GM21576 (cell line): Measurements from ENCODE around the gene PAN2.
"Not testable (repeated sequence)": the region's sequence is repeated elsewhere in the genome, so short reads cannot be mapped to it uniquely, and the experiment has no call there.

ENCODE experiments used
- ATAC-seq: cut with Tn5 transposase; IDR thresholded peaks from one replicate; pipeline ENCODE4 v1.9.1; 2021; ENCODE audit warnings: mild to moderate bottlenecking, moderate library complexity; ENCODE audit not compliant: unreplicated experiment

The PAN2 gene

GRCh38 chr12:56342290-56342689 is 8.5 kb upstream of the PAN2 start:
- not testable (repeated sequence) for ATAC-seq

DNA sequence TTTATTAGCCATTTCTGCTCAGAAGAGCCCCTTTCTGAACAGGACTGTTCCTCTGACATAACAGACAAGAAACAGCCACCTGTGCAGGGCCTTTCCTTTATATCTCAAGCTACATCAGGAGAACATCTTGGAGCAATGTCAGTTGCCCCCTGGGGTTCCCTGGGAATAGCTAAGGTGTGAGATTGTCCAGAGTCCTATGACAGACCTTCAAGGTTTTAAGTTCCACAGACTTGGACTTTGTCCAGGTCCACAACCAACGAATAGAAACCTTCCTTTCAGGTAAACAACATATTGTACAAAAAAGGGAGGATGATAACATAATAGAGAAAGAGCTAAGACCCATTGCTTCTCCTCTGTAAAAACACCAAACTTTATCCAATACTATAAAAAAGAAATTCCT is 7.8 kb upstream of the PAN2 start:
- ATAC-seq = no peak

GRCh38 chr12:56339158-56339422 is 5.3 kb upstream of the PAN2 start:
- no peak for ATAC-seq

DNA sequence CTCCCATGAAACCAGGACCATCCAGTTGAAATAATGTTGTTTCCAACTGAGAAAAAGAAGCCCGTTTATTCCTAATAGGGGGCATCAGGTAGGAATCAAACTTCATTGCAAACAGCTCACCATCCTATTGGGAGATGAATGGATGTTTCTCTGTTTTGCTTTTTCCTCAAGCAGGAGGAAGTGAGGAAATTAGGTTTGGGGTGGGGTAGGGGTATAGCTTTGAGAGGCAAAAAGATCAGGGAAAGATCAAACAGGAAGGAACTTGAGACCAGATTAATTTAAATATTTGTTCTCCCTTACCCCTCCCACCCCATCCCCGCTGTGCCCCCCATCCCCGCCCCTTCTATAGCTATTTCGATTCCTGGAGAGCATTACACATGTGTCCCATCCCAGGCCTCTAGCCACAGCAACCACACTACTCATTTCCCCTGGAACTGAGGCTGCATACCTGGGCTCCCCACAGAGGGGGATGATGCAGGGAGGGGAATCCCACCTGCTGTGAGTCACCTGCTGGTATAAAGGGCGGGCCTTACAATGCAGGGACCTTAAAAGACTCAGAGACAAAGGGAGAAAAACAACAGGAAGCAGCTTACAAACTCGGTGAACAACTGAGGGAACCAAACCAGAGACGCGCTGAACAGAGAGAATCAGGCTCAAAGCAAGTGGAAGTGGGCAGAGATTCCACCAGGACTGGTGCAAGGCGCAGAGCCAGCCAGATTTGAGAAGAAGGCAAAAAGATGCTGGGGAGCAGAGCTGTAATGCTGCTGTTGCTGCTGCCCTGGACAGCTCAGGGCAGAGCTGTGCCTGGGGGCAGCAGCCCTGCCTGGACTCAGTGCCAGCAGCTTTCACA is 4.7 kb upstream of the PAN2 start, which contains the start of gene IL23A:
IL23A (plus strand) TSS at position 577 of the 850 bp plus-strand sequence; CDS start at position 738, 161 bp downstream.
- peak; percentile 35 for ATAC-seq

GRCh38 chr12:56337753-56338251 is 4.0 kb upstream of the PAN2 start:
- no peak for ATAC-seq

DNA sequence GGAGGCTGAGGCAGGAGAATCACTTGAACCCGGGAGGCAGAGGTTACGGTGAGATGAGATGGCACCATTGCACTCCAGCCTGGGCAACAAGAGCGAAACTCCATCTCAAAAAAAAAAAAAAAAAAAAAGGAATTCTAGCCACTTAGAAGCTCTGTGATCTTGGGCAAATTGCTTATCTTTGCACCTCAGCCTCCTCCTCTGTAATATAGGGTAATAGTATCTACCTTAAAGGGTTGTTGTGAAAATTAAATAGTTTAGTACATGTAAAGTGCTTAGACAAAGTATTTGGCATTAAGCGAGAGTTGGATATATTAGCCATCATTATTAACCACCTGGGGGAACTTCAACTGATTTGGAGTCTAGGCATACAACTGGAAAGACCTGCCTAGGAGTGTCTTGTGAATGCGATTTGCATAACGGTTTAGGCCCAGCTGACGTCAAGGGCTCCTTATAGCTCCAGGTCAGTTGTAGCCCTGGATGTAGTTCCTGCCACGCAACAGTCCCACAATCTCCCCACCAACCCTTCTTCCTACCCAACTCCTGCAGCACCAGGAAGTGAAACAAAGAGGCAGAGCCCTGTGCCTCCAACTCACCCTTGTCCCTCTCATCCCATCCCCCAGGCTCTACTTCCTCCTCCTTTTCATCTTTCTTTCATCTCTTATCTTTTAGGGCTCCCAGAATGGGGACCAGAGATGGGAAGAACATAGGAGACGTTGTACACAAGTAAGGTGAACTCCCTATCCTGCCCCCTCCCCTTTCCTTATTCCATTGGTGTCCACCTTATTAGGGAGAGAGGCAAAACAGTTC is 2.8 kb upstream of the PAN2 start:
- ATAC-seq = no peak

- ATAC-seq = not testable (repeated sequence)
Measured at GRCh38 chr12:56335527-56335926, 1.7 kb upstream of the PAN2 start.

GRCh38 chr12:56334490-56334793 is 642 bp upstream of the PAN2 start:
- ATAC-seq = no peak

DNA sequence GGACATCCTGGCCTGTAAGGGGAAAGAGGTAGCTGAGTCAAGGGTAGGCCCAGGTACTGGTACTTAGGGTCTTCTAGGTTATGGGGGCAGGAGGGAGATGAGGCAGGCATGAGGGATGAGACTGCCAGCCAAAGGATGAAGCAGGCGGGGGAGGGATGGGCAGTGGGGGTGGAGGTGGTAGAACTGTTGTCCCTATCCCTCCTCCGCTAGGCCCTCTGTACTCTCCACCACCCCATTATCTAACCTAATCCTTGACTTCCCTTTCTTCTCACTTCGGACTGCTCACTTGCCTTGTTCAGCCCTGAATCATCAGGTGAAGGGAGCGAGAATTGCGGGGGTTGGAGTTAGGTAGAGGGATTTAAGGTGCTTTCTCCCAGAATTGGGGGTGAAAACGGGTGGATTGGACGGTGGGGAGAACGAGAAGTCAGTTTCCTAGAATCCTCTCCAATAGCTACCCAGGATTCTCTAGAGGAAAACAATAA is 562 bp downstream of the PAN2 start:
- ATAC-seq = no peak

GRCh38 chr12:56332512-56333196 is 1.1 kb downstream of the PAN2 start:
- no peak for ATAC-seq

- ATAC-seq = no peak
Measured at GRCh38 chr12:56330936-56331490, 2.8 kb downstream of the PAN2 start.

- ATAC-seq = no peak
Measured at GRCh38 chr12:56326533-56326932, 7.3 kb downstream of the PAN2 start.

DNA sequence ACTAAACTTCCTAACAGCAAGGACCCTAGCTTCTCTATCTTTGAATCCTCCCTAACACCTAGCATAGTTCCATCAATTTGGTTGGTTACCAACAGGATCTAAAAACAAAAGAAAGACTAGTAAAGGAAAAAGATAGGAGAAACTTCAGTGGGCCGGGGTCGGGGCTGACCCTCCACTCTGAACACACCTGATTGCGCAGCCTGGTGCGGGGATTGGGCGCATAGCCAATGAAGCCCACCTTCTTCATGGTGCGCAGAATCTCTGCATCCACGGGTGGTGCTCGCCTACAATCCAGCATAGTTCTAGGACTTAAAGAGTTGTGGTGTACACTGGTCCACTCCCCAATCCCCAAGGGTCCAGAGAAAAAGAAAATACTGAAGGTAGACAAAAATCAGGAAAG is 7.7 kb downstream of the PAN2 start:
- no peak for ATAC-seq

- ATAC-seq = no peak
Measured at GRCh38 chr12:56324206-56324605, 9.6 kb downstream of the PAN2 start.

DNA sequence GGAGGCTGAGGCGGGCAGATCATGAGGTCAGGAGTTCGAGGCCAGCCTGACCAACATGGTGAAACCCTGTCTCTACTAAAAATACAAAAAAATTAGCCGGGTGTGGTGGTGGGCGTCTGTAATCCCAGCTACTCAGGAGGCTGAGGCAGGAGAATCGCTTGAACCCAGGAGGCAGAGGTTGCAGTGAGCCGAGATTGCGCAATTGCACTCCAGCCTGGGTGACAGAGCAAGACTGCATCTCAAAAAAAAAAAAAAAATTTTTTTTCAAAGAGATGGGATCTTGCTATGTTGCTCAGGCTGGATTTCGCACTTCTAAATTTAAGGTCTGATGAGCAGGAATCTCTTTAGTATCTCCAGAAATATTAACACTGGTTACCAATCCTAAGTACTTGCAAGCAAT is 12.2 kb downstream of the PAN2 start:
- not testable (repeated sequence) for ATAC-seq

- no peak for ATAC-seq
Measured at GRCh38 chr12:56321027-56321426, 12.8 kb downstream of the PAN2 start.

DNA sequence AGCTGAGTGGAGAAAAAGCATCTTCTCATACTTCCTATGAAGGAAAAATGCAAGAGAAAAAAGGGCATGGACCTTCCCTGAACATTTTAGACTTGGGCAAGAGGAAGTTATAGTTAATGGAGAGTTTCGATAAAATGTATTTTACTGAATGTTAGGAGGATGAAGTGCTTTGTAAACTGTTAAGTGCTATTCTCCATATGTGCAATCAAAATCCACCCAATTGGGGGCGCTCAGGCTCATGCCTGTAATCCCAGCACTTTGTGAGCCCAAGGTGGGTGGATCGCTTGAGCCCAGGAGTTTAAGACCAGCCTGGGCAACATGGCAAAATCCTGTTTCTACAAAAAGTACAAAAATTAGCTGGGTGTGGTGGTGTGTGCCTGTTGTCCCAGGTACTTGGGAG is 16.1 kb downstream of the PAN2 start:
- no peak for ATAC-seq

GRCh38 chr12:56315622-56316473 is 18.0 kb downstream of the PAN2 start, which contains the start of gene CNPY2:
Gene CNPY2, minus strand, starts transcription at chr12:56315988. Its CDS starts 771 bp downstream, at chr12:56315217.
- peak; percentile 88 for ATAC-seq

DNA sequence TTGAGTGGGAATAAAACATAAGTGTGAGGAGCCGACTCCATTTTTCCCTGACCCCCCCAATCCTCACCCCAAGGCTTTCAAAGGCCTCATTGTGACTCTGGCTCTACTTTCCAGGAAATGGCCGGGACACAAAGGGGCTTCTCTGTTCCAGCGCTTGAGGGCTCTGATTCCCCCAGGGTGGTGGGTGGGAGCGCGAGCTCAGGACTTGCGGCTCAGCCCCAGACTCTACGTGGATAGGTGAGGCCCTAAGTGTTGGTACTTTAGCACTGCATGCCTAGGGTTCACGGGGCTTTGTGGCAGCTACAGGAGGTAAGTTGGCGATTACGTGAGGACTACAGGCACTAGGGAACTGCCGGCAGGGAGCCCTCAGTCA is 18.6 kb downstream of the PAN2 start:
- no peak for ATAC-seq

DNA sequence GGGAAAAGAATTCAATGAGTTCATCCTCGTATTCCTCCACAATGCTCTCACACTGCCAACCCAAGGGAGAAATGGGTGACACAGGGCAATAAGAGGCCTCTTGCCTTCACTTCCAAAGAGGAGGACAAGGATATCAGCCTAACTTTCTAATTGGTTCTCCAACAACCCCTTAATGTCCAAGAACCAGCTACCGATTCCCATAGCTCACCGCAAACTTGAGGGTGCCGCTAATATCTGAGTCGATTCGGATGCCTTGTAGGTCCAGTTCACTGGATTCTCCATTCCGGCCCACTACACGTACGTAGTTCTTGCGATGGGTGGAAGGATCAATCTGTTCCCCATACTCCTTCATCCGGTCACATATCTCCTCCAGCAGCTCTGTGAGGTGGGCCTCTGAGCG is 22.8 kb downstream of the PAN2 start:
- ATAC-seq = no peak
